OCI-LY1 (cell line): ENCODE data around the gene TCF3.

Source experiments
- H2AFZ ChIP-seq: fragments of 200-600 bp; sonication (generic), shearing (Covaris generic); 2 replicates; pipeline ENCODE4 v1.6.0; 2014; ENCODE audit warnings: antibody characterized with exemption, mild to moderate bottlenecking, low read length
- H3F3A ChIP-seq: fragments of 200-600 bp; sonication (generic), shearing (Covaris generic); 2 replicates; pipeline ENCODE4 v1.6.0; 2014; ENCODE audit warnings: mild to moderate bottlenecking, antibody characterized with exemption, low read length, moderate library complexity; ENCODE audit not compliant: insufficient read depth
- H3K27ac ChIP-seq: fragments of 200-600 bp; sonication (generic); 2 replicates; pipeline ENCODE4 v1.5.1; 2014; ENCODE audit warnings: low read length, mixed run types, mild to moderate bottlenecking, low read depth; ENCODE audit not compliant: poor library complexity, severe bottlenecking
- H3K27me3 ChIP-seq: fragments of 200-600 bp; sonication (generic); 2 replicates; pipeline ENCODE4 v1.6.0; 2014; ENCODE audit warnings: antibody characterized with exemption, mild to moderate bottlenecking, low read length, moderate library complexity; ENCODE audit not compliant: insufficient read depth
- H3K36me3 ChIP-seq: fragments of 200-600 bp; sonication (generic); 2 replicates; pipeline ENCODE4 v1.6.1; 2014; ENCODE audit warnings: mild to moderate bottlenecking, antibody characterized with exemption, low read length, moderate library complexity, mixed read lengths; ENCODE audit not compliant: insufficient read depth
- H3K4me1 ChIP-seq: fragments of 200-600 bp; sonication (generic); 2 replicates; pipeline ENCODE4 v1.5.1; 2014; ENCODE audit warnings: mild to moderate bottlenecking, low read length, moderate library complexity; ENCODE audit not compliant: insufficient read depth, severe bottlenecking
- H3K4me2 ChIP-seq: fragments of 200-600 bp; sonication (generic), shearing (Covaris generic); 2 replicates; pipeline ENCODE4 v1.6.1; 2014; ENCODE audit warnings: low read length
- H3K4me3 ChIP-seq: fragments of 200-600 bp; sonication (generic); 2 replicates; pipeline ENCODE4 v1.5.1; 2014; ENCODE audit warnings: low read length, low read depth, mild to moderate bottlenecking, mixed read lengths; ENCODE audit not compliant: poor library complexity, severe bottlenecking
- H3K79me2 ChIP-seq: fragments of 200-600 bp; shearing (Covaris generic); 2 replicates; pipeline ENCODE4 v1.6.1; 2016; ENCODE audit warnings: mixed run types, low read length, mixed read lengths; ENCODE audit not compliant: insufficient read depth
- H3K9ac ChIP-seq: fragments of 200-600 bp; sonication (generic), shearing (Covaris generic); 2 replicates; pipeline ENCODE4 v1.6.1; 2014; ENCODE audit warnings: mild to moderate bottlenecking, low read length, mixed read lengths
- H3K9me2 ChIP-seq: fragments of 200-600 bp; sonication (generic), shearing (Covaris generic); 2 replicates; pipeline ENCODE4 v1.6.1; 2014; ENCODE audit warnings: low read depth, mild to moderate bottlenecking, low read length, mixed read lengths
- H3K9me3 ChIP-seq: fragments of 200-600 bp; shearing (Covaris generic); 2 replicates; pipeline ENCODE4 v1.6.1; 2014; ENCODE audit warnings: low read length, mixed read lengths
- H4K20me1 ChIP-seq: fragments of 200-600 bp; sonication (generic), shearing (Covaris generic); 2 replicates; pipeline ENCODE4 v1.6.0; 2016; ENCODE audit warnings: mild to moderate bottlenecking, low read length; ENCODE audit not compliant: insufficient read depth
- EZH2 ChIP-seq: fragments of 200-600 bp; sonication (generic), shearing (Covaris generic); IDR thresholded peaks from 2 replicates; pipeline ENCODE4 v1.8.0; 2017; ENCODE audit warnings: borderline replicate concordance, mixed run types, mild to moderate bottlenecking, antibody characterized with exemption, low read length, moderate library complexity, mixed read lengths
- TF ChIP-seq, protein P1 (sequence below): fragments of 200-600 bp; sonication (generic), shearing (Covaris generic); IDR thresholded peaks from 2 replicates; pipeline ENCODE4 v1.5.1; 2017; ENCODE audit warnings: mild to moderate bottlenecking, antibody characterized with exemption, low read length, moderate library complexity, mixed read lengths

The TCF3 gene

DNA sequence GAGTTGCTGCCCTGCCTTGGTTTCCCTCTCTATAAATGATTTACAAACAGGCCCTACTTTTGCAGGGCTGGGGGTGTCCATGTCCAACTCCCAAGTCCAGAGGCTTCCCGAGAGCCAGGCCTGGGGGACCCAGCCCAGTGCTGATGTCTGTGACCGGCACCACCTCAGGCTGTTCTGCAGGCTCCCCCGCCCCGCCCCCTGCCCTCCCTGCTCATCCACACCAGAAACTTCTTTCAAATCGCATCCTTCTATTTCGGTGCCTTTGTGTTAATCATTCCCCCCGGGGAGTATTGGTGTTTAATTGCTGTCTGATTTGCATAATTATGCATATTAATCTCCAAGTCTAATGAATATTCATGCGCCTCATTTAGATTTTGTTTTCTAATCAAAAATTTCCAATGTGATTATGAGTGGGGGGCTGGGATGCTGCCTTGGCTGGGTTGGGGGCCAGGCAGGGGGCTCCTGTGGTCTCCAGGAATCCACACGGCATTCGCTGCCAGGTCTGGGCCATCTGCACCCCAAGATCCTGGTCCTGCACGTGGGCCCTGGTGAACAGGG, 19.1 kb downstream of the TCF3 start:
- no peaks in the 10 kb centered on the region for H3K27me3 ChIP-seq
- no peaks in the 10 kb centered on the region for H3K9me3 ChIP-seq
- no peaks in the 10 kb centered on the region for H4K20me1 ChIP-seq
- peaks cover 94% of the 10 kb centered on the region for H3K36me3 ChIP-seq
- no peak overlapping the region for H3K4me2 ChIP-seq
- H3K79me2 ChIP-seq: peaks cover 49% of the 10 kb centered on the region
- TF ChIP-seq, protein P1, sequence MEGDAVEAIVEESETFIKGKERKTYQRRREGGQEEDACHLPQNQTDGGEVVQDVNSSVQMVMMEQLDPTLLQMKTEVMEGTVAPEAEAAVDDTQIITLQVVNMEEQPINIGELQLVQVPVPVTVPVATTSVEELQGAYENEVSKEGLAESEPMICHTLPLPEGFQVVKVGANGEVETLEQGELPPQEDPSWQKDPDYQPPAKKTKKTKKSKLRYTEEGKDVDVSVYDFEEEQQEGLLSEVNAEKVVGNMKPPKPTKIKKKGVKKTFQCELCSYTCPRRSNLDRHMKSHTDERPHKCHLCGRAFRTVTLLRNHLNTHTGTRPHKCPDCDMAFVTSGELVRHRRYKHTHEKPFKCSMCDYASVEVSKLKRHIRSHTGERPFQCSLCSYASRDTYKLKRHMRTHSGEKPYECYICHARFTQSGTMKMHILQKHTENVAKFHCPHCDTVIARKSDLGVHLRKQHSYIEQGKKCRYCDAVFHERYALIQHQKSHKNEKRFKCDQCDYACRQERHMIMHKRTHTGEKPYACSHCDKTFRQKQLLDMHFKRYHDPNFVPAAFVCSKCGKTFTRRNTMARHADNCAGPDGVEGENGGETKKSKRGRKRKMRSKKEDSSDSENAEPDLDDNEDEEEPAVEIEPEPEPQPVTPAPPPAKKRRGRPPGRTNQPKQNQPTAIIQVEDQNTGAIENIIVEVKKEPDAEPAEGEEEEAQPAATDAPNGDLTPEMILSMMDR: no peak
- no peak for TF ChIP-seq EZH2
- H2AFZ ChIP-seq: no peak overlapping the region
- no peak overlapping the region for H3K9ac ChIP-seq
- H3K4me1 ChIP-seq: peaks cover 15% of the 10 kb centered on the region
- no peaks in the 10 kb centered on the region for H3K9me2 ChIP-seq
- peaks cover 6% of the 10 kb centered on the region; the same call in 1 of the 2 replicates for H3F3A ChIP-seq
- H3K4me3 ChIP-seq: no peak overlapping the region
- peak overlapping the region; percentile 51 for H3K27ac ChIP-seq

DNA sequence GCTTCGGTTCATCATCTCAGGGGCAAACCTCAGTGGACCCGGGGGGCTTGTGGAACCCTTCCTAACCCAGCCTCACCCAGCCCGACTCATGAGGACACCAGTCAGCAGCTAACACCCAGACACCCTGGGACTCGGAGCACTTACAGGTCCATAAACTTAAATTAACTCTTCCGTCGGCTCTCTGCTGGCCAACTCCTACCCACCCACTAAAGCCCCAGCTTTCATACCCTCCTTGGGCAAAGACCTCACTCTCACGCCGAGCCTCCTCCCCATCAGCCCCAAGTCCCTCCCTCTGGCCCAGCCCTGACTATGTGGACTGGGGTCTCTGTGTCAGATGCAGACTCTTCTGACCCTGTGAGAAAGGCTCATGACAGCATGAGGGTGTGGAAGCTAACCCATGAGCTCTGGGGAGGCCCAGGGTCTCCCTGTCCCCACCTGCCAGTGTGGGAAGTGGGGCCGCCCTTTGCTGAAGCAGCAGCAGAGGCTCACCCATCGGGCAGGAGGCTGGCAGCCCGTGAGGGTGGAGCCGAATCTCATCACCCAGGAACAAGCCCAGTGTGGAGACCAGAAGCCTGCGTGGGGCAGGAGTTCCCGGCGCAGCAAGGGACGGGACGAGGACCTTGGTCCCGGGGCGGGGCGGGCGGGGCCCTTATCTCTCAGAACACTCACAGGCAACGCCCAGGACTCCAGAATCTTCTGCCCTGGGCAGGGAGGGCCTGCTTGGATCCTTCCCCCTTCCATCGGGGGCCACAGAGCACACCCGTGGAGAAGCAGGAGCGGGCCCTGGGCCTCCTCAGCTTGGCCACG, 19.8 kb downstream of the TCF3 start:
- no peaks in the 10 kb centered on the region for H3K27me3 ChIP-seq
- peaks cover 4% of the 10 kb centered on the region; the same call in 1 of the 2 replicates for H3F3A ChIP-seq
- no peak for TF ChIP-seq EZH2
- TF ChIP-seq, protein P1: no peak
- H3K4me3 ChIP-seq: no peak overlapping the region
- no peaks in the 10 kb centered on the region for H3K9me2 ChIP-seq
- no peaks in the 10 kb centered on the region for H3K9me3 ChIP-seq
- no peaks in the 10 kb centered on the region for H4K20me1 ChIP-seq
- H3K4me1 ChIP-seq: peaks cover 15% of the 10 kb centered on the region
- H3K79me2 ChIP-seq: peaks cover 42% of the 10 kb centered on the region
- H3K4me2 ChIP-seq: no peak overlapping the region
- no peak overlapping the region for H3K9ac ChIP-seq
- peak overlapping the region; percentile 51 for H3K27ac ChIP-seq
- H3K36me3 ChIP-seq: peaks cover 88% of the 10 kb centered on the region
- H2AFZ ChIP-seq: no peak overlapping the region

DNA sequence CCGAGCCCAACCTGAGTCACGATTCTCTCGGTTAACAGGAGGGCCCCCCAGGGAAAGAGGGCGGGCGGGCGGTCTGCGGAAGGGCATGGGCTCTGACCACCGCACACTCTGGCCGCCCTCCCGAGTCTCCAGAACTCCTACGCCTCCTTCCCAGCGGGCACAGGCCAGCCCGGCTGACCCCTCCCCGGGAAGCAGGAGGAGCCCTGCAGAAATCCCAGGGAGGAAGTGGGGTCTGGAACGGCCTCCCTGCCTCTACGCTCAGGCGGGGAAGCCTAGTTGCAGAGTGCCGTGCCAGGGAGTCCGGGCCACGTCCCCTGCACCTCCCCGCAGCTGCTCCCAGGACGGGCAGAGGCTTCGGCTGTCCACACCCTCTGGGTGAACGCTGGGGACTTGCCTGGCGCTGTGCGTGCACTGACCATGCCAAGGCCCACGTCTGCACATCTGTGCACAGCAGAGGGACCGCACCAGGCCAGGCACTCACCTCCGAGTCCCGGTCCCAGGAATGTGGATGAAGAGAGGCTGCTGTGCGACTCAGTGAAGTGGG, 20.8 kb downstream of the TCF3 start:
- Histone ChIP-seq H3K9me3 (no peaks in the 10 kb centered on the region), H3K27ac (no peak overlapping the region), H3K4me2 (no peak overlapping the region), H3K9me2 (no peaks in the 10 kb centered on the region), H3K9ac (no peak overlapping the region), H3F3A (peaks cover 4% of the 10 kb centered on the region; the same call in 1 of the 2 replicates), H3K4me1 (peaks cover 15% of the 10 kb centered on the region), H3K36me3 (peaks cover 86% of the 10 kb centered on the region), H3K27me3 (no peaks in the 10 kb centered on the region), H3K79me2 (peaks cover 33% of the 10 kb centered on the region), H2AFZ (no peak overlapping the region), H3K4me3 (no peak overlapping the region), H4K20me1 (no peaks in the 10 kb centered on the region)
- no peak for TF ChIP-seq EZH2
- TF ChIP-seq, protein P1: no peak
